Measurements from ENCODE around the gene SCN5A. TPM values are rescaled to one million over a fixed set of nuclear protein-coding genes. Genes with fewer than 3 reads are reported as not detected.
A peak's percentile ranks its signal among the peaks of the same experiment; 100 is the strongest.

The SCN5A gene
- total RNA-seq, 1 donor from 2014 or later, result 3.5 TPM

DNA sequence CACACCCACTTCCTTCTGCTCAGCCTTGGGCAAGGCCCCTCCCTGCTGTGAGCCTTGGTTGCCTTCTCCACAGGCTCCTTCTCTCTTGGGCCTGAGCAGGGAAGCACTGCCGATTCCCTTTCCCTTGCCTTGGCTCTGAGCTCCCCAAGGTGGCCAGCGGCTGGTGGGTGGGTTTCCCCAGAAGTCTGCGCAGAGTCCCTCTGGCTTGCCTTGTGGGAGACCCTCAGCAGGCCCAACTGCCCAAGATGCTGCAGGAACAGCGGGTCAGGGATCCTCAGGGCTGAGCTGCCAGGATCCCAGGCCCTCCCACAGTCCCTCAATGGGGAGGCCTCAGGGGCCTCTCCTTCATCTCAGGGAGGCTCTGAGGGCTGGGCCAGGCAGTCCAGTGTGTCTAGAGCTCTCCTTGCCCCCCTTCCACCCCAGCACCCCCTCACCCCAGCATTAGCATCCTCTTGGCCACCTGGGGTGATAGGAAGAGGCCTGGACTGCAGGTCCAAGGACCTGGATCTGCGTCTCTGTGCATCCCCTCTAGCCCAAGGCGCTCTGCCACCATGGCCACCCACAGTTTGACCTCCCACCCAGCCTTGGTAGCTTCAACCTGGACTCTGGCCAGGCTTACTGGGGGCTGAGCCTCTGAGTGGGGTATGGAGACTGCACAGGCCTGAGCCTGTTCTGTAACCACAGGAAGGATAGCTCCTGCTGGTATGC is 84.7 kb downstream of the SCN5A start:
- H3K4me1 Mint-ChIP-seq (ENCODE audit: unreplicated experiment), result no peaks in the 10 kb centered on the region
- H3K36me3 Mint-ChIP-seq, result no peaks in the 10 kb centered on the region
- peaks cover 3% of the 10 kb centered on the region for H3K27me3 Mint-ChIP-seq
- H3K9me3 Mint-ChIP-seq, result no peaks in the 10 kb centered on the region
- TF ChIP-seq, protein P1, sequence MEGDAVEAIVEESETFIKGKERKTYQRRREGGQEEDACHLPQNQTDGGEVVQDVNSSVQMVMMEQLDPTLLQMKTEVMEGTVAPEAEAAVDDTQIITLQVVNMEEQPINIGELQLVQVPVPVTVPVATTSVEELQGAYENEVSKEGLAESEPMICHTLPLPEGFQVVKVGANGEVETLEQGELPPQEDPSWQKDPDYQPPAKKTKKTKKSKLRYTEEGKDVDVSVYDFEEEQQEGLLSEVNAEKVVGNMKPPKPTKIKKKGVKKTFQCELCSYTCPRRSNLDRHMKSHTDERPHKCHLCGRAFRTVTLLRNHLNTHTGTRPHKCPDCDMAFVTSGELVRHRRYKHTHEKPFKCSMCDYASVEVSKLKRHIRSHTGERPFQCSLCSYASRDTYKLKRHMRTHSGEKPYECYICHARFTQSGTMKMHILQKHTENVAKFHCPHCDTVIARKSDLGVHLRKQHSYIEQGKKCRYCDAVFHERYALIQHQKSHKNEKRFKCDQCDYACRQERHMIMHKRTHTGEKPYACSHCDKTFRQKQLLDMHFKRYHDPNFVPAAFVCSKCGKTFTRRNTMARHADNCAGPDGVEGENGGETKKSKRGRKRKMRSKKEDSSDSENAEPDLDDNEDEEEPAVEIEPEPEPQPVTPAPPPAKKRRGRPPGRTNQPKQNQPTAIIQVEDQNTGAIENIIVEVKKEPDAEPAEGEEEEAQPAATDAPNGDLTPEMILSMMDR (conservative IDR thresholded peaks at IDR 0.05), result no peak
- peak; percentile 60 for DNase-seq (ENCODE audit: extremely low spot score, unreplicated experiment)
- H3K27ac Mint-ChIP-seq, result no peak overlapping the region
- H3K4me3 Mint-ChIP-seq, result no peak overlapping the region

DNA sequence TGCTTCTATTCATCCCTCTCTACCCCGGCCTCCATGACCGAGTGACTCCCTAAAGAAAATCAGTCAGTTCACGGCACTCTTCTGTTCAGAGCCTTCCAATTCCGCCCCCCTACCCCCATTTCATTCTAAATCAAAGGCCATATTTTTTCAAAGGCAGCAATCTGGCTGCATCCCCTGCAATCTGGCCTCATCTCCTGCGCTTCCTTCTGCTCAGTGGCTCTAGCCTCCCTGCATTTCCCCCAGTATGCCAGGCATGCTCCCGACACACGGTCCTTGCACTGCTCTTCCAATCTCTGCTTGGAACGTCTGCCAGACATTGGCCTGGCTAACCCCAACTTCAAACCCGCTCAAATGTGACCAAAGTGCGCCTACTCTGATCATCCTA is 85.6 kb downstream of the SCN5A start:
- Mint-ChIP-seq H3K27ac (no peak overlapping the region), H3K4me3 (no peak overlapping the region), H3K36me3 (no peaks in the 10 kb centered on the region), H3K4me1 (ENCODE audit: unreplicated experiment) (no peaks in the 10 kb centered on the region), H3K9me3 (no peaks in the 10 kb centered on the region), H3K27me3 (peaks cover 3% of the 10 kb centered on the region)
- TF ChIP-seq, protein P1 (conservative IDR thresholded peaks at IDR 0.05), result no peak
- DNase-seq (ENCODE audit: extremely low spot score, unreplicated experiment), result no peak

DNA sequence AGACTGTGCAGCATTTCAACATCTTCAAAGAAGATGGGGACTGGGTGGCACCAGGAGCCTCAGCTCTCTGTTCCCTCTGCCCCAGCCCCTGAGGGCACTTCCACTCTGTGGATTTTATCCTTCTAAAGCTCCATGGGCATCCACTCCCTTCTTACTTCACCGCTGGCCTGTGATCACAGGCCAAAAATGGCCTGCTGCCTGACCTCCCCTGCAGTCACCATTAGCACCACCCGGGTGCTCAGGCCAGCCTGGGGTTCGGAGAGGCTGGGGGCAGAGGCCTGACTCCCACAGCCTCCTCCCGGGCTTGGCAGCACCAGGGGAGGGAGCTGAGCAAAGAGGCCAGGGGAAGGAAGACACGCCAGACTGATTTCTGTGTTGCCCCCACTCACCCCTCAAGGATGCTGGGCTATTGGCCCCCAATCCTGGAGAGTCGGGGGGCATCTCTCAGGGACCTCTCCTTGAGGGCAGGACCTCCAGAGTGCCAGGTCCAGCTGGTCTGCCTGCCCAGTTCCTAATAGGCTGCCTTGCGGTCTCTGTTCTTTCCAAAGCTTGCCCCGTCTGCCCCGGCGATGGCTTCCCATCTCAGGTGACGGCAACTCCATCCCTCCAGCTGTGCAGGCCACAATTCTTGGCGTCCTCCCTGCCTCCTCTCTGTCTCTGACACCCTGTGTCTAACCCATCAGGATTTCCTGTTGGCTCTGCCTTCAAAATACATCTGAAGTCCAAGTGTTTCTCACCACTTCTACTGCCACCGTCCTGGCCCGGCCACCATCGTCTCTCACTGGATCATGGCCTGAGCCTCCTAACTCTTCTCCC is 86.2 kb downstream of the SCN5A start:
- TF ChIP-seq, protein P1 (conservative IDR thresholded peaks at IDR 0.05), result no peak

DNA sequence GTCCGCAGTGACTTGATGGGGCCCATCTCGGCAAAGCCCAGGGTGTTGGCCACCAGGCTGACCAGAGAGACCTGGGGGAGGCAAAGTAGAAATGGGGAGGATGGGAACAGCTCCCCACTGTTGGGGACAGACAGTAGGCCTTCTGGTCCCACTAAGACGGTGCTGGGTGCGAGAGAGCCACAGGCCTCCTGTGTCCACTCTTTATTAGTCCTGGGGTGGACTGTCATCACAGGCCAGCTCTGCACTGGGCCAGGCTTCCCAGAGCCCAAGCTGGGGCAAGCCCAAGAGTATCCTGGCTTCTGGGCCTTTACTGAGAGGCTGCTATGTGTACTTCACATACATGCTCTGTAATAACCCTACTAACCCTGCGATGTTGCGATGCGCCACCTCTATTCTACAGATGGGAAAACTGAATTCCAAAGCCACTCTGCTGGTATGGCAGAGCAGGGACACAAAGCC is 87.0 kb downstream of the SCN5A start:
- no peaks in the 10 kb centered on the region for H3K9me3 Mint-ChIP-seq
- peaks cover 3% of the 10 kb centered on the region for H3K27me3 Mint-ChIP-seq
- H3K36me3 Mint-ChIP-seq, result no peaks in the 10 kb centered on the region
- TF ChIP-seq, protein P1 (conservative IDR thresholded peaks at IDR 0.05), result no peak
- H3K4me1 Mint-ChIP-seq (ENCODE audit: unreplicated experiment), result no peaks in the 10 kb centered on the region
- no peak overlapping the region for H3K27ac Mint-ChIP-seq
- H3K4me3 Mint-ChIP-seq, result no peak overlapping the region
- peak; percentile 57 for DNase-seq (ENCODE audit: extremely low spot score, unreplicated experiment)

More for the DNA sequence above, 86.2 kb downstream of the SCN5A start:
- H3K36me3 Mint-ChIP-seq, result no peaks in the 10 kb centered on the region
- no peaks in the 10 kb centered on the region for H3K9me3 Mint-ChIP-seq
- no peaks in the 10 kb centered on the region for H3K4me1 Mint-ChIP-seq (ENCODE audit: unreplicated experiment)
- H3K27ac Mint-ChIP-seq, result no peak overlapping the region
- H3K4me3 Mint-ChIP-seq, result no peak overlapping the region
- peak; percentile 55 for DNase-seq (ENCODE audit: extremely low spot score, unreplicated experiment)
- peaks cover 3% of the 10 kb centered on the region for H3K27me3 Mint-ChIP-seq

DNA sequence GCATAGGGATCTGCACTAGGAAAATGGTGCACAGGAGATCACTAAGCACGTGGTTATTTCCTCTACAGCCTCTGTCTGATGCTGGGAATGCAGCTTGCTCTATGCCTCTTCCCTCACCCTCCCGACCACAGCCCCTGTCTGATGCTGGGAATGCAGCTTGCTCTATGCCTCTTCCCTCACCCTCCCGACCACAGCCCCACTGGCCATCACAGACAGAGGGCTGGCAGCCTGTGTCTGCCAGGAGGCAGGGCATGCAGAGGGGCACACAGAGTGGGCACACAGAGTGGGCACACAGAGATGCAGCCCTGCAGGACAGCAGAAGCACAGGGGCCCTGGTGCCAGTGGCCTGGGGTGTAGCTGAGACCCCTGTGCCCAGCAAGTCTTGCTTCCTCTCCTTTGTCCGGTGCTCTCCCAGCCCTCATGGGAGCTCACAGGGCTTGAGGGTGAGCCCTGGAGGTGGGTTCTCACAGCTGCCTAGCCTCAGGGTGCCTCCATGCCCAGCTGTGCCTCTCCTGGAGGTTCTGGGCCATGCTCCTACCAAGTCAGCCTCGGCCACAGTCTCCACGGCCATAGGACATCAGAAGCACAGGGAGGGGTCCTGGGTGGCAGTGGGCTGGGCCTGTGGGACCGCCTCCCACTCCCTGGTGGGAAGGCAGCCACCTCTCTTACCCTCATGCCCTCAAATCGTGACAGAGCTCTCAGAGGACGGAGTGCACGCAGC is 87.6 kb downstream of the SCN5A start:
- peaks cover 3% of the 10 kb centered on the region for H3K27me3 Mint-ChIP-seq
- no peak overlapping the region for H3K27ac Mint-ChIP-seq
- no peaks in the 10 kb centered on the region for H3K4me1 Mint-ChIP-seq (ENCODE audit: unreplicated experiment)
- peak; percentile 63 for DNase-seq (ENCODE audit: extremely low spot score, unreplicated experiment)
- TF ChIP-seq, protein P1 (conservative IDR thresholded peaks at IDR 0.05), result no peak
- H3K9me3 Mint-ChIP-seq, result no peaks in the 10 kb centered on the region
- H3K36me3 Mint-ChIP-seq, result no peaks in the 10 kb centered on the region
- no peak overlapping the region for H3K4me3 Mint-ChIP-seq
